Lower leg skin (tissue), 4 donors: Measurements from ENCODE around the gene TOMM7. TPM values are rescaled to one million over a fixed set of nuclear protein-coding genes. Genes with fewer than 3 reads are reported as not detected.
A peak's percentile ranks its signal among the peaks of the same experiment; 100 is the strongest.

Experiments used
- DNase-seq, 2 donors: peaks; one replicate each; pipeline ENCODE4 v3.0.0-alpha.2; 2019; ENCODE audit warnings: low spot score in 2 of 2
- H3K4me3 ChIP-seq: fragments of 200-600 bp; sonication (generic); 2 replicates; pipeline ENCODE4 v1.5.1; 2017; ENCODE audit warnings: mild to moderate bottlenecking, low read depth; ENCODE audit not compliant: poor library complexity, severe bottlenecking
- POLR2A ChIP-seq, 2 donors: fragments of 450-650 bp; IDR thresholded peaks; one replicate each; pipeline ENCODE4 v1.6.1; 2016 to 2017; ENCODE audit warnings: antibody characterized with exemption in 2 of 2, mild to moderate bottlenecking in 1 of 2, moderate library complexity in 1 of 2
- WGBS, 2 donors: methylation state at CpG; one replicate each; pipeline ENCODE4 v1.1.5; 2018; 5-methylcytosine and 5-hydroxymethylcytosine counted together
- intact Hi-C: fragments of 100-400 bp; cut with DNase I; formaldehyde crosslinking; loops from one replicate; pipeline ENCODE4 v1.15.0; 2023; ENCODE audit warnings: low total_unique reads
- total RNA-seq, 4 donors: library from RNA; depleted of rRNA; stranded (reverse); fragments of >200 nt; gene quantifications; one replicate each; pipeline ENCODE4 v1.1.0, GENCODE V29; 2016
- TF ChIP-seq, protein P1 (sequence below), 3 donors: fragments of 450-650 bp; IDR thresholded peaks; one replicate each; pipeline ENCODE4 v1.5.1; 2016; ENCODE audit warnings: antibody characterized with exemption in 3 of 3, mild to moderate bottlenecking in 3 of 3, moderate library complexity in 2 of 3

TOMM7 gene
- total RNA-seq, 4 donors from 2014 or later, result 144 to 360 (median 193) TPM

DNA sequence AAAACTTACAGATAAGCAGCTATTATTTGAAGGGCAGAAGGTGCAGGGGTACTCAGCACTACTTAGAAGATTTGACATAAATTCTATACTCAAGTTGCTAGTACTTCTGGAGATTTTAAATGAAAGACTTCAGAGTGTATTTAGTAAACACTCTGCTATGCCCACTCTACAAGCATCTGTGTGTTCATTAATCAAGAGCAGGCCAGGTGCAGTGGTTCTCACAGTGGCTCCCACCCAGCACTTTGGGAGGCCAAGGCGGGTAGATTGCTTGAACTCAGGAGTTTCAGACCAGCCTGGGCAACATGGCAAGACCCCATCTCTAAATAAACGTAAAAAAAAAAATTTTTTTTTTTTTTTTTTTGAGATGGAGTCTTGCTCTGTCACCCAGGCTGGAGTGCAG lies 38.9 kb upstream of the TOMM7 start:
- intact Hi-C loops, result no loop called here
- no peak overlapping the region for H3K4me3 ChIP-seq
- DNase-seq, result peak in 1 of 2 donors; percentile 29
- TF ChIP-seq POLR2A (IDR thresholded peaks at IDR 0.05), result no peak
- TF ChIP-seq, protein P1, sequence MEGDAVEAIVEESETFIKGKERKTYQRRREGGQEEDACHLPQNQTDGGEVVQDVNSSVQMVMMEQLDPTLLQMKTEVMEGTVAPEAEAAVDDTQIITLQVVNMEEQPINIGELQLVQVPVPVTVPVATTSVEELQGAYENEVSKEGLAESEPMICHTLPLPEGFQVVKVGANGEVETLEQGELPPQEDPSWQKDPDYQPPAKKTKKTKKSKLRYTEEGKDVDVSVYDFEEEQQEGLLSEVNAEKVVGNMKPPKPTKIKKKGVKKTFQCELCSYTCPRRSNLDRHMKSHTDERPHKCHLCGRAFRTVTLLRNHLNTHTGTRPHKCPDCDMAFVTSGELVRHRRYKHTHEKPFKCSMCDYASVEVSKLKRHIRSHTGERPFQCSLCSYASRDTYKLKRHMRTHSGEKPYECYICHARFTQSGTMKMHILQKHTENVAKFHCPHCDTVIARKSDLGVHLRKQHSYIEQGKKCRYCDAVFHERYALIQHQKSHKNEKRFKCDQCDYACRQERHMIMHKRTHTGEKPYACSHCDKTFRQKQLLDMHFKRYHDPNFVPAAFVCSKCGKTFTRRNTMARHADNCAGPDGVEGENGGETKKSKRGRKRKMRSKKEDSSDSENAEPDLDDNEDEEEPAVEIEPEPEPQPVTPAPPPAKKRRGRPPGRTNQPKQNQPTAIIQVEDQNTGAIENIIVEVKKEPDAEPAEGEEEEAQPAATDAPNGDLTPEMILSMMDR (IDR thresholded peaks at IDR 0.05), result no peak
- 88 to 94% methylated on average over 2 of the region's 2 CpGs for WGBS, 2 donors

DNA sequence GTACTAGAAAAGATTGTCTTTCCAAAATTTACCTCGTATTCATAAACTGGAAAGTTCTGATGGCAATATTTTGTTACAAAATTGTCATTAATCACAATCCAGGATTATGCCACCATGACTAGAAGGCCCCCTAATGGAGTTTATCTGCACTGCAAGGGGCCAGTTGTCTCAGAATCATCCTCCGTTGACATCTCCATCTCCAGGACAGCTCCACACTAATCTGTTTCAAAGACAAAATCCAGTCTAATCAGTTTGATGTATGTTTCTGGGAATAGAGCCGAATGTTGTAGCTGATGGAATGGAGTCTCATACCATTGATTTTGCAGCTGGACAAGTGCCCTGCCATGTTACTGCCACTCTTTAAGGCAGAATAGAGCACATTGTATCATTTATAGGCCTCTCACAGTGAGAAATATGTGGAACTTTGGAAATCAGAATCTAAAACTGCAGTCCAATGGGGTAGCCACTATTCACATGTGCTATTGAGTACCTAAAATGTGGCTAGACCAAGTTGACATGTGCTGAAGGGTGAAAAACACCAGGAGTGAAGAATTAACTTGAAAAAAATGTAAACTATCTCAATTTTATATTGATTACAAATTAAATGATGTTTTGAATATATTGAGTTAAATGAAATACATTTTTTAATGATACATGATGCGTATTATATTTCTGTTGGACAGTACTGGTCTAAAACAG lies 38.3 kb upstream of the TOMM7 start:
- WGBS, 2 donors, result 74 to 88% methylated on average over 4 of the region's 4 CpGs
- no peak overlapping the region for H3K4me3 ChIP-seq
- intact Hi-C loops, result no loop called here
- TF ChIP-seq, protein P1 (IDR thresholded peaks at IDR 0.05), result no peak
- TF ChIP-seq POLR2A (IDR thresholded peaks at IDR 0.05), result no peak
- DNase-seq, result no peak

DNA sequence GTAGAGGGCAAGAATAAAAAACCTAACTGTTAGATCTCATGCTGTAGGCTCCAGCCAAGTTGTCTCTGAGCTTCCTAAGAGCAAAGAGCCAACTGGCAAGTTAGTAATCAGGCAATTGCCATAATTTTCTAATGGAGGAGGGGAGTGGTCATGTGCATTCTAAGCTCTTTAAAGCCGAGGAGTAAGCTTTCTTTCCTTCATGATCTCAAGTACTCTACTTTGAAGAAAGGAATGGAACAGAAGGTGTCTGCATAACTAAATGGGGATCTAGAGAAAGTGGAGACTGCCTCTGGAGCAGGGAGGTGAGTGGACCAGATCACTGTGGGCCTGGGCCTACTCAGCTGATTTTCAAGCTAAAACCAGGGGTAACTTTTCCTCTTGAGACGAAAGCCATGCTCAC lies 37.7 kb upstream of the TOMM7 start:
- intact Hi-C loops, result no loop called here
- DNase-seq, result peak in 1 of 2 donors; percentile 43
- H3K4me3 ChIP-seq, result no peak overlapping the region
- TF ChIP-seq, protein P1 (IDR thresholded peaks at IDR 0.05), result no peak
- no peak for TF ChIP-seq POLR2A (IDR thresholded peaks at IDR 0.05)
- 55 to 61% methylated on average over 2 of the region's 2 CpGs for WGBS, 2 donors

DNA sequence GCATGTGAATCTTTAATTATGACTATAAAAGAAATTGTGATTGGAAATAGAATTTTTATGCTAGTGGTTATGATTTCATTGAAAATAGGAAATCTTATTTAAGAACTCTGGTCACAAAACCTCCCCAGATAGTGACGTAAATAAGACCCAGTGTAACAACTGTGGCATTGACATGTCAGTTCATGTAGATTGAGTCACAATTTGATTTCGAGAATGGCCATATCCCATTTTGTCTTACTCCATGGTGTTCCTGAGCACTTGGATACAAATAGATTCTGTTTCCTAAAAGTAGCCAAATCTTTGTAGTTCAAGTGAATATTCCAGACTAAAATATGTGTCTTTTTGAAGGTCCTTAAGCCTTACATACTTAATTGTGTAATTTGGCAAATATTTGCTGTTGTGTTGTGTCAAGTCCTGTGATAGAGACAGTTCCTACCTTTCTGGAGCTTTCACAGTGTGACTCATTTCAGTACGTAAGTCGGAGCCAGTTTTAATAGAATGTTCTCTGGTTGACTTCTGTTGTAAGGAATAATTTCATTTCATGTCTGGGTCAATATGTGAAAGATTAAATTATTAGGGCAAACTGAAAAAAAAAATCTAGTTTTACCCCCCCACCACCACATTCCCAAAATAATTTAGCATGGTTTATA lies 37.1 kb upstream of the TOMM7 start:
- intact Hi-C loops, result loop anchor here (10.0 kb wide), 1 partner anchor 185 kb away; no protein-coding TSS in a partner anchor
- 36 to 40% methylated on average over 4 of the region's 4 CpGs for WGBS, 2 donors
- no peak overlapping the region for H3K4me3 ChIP-seq
- no peak for TF ChIP-seq POLR2A (IDR thresholded peaks at IDR 0.05)
- DNase-seq, result no peak

DNA sequence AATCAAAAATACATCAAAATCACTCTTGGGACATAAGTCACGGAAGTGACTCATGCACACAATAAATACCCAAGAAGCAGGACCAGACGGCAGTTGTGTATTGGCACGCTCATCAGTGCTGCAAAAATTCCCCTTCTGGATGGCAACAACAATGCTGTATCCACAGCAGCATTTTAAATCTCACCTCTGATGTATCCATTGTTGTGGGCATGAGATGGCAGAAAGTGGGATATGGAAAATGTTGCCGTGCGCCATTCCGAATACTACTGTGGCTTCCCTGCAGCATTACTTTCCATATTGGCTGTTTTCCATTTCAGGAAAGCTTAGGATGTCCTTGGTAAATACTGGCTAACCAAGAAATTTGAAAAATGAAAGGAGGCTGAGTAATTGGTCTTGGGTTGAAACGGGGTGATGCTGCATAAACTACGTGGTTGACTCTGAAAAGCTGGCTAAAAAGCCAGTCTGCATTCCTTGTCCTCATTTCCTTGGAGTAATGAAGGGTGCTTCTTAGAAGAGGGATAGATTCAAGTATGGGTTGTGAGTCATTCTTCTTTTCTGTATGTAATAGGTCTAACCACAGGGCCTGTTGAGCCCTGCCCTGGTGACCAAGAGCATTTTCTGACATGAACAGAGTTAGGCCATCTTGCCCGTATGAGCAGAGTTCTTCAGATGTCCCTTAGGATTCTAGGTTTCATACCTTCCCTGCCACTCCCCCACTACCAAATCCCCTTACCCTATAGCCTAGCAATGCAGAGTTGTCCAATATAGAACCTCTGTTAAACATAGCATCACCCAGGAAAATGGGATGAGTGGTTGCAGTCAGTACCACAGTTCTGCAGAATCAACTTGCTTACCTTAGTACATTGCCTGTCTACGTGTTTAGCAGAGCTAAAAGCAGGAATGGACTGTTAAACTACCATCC lies 36.3 kb upstream of the TOMM7 start:
- no peak overlapping the region for H3K4me3 ChIP-seq
- intact Hi-C loops, result loop anchor here (10.0 kb wide), 1 partner anchor 186 kb away; no protein-coding TSS in a partner anchor
- WGBS, 2 donors, result 46 to 56% methylated on average over 10 of the region's 10 CpGs
- no peak for DNase-seq
- TF ChIP-seq, protein P1 (IDR thresholded peaks at IDR 0.05), result no peak
- no peak for TF ChIP-seq POLR2A (IDR thresholded peaks at IDR 0.05)

DNA sequence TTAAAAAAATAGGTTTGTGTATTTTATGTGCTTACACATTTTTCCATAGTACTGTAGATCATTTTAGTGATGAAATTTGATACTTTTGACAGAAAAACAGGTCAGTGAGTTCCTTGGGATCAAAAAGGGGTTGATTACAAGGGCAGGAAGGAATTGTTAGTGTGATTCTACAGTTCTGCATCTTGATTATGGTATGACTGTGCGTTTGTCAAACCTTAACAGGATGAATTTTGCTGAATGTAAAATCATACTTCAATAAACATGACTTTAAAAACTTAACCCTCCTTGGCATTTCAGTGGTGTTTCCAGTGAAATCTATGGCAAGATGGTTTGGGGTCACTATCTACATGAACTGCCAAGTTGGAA lies 35.6 kb upstream of the TOMM7 start:
- no peak for DNase-seq
- H3K4me3 ChIP-seq, result no peak overlapping the region
- intact Hi-C loops, result loop anchor here (10.0 kb wide), 1 partner anchor 187 kb away; no protein-coding TSS in a partner anchor
- 73 to 77% methylated on average over 1 of the region's 1 CpG for WGBS, 2 donors
- TF ChIP-seq, protein P1 (IDR thresholded peaks at IDR 0.05), result no peak
- TF ChIP-seq POLR2A (IDR thresholded peaks at IDR 0.05), result no peak
